GM12892 (cell line): ENCODE measurements around the gene DGKQ.

Experiments
- DNase-seq: peaks from one replicate; pipeline ENCODE4 v3.0.0; 2011; ENCODE audit not compliant: insufficient read length
- FAIRE-seq: peaks from 2 replicates; lab custom pipeline; 2011; peaks lifted over from hg19 to GRCh38; lab: Jason Lieb, UNC
- POLR2A ChIP-seq: IDR thresholded peaks from 2 replicates; pipeline ENCODE4 v1.6.1; 2011; ENCODE audit warnings: low read depth, low read length, control low read depth
- POLR2AphosphoS5 ChIP-seq: IDR thresholded peaks from 2 replicates; pipeline ENCODE4 v1.6.1; 2011; ENCODE audit warnings: low read depth, low read length, control low read depth
- TAF1 ChIP-seq: IDR thresholded peaks from 2 replicates; pipeline ENCODE4 v1.6.1; 2011; ENCODE audit warnings: low read depth, mild to moderate bottlenecking, control low read depth, low read length, borderline replicate concordance

DGKQ gene

DNA sequence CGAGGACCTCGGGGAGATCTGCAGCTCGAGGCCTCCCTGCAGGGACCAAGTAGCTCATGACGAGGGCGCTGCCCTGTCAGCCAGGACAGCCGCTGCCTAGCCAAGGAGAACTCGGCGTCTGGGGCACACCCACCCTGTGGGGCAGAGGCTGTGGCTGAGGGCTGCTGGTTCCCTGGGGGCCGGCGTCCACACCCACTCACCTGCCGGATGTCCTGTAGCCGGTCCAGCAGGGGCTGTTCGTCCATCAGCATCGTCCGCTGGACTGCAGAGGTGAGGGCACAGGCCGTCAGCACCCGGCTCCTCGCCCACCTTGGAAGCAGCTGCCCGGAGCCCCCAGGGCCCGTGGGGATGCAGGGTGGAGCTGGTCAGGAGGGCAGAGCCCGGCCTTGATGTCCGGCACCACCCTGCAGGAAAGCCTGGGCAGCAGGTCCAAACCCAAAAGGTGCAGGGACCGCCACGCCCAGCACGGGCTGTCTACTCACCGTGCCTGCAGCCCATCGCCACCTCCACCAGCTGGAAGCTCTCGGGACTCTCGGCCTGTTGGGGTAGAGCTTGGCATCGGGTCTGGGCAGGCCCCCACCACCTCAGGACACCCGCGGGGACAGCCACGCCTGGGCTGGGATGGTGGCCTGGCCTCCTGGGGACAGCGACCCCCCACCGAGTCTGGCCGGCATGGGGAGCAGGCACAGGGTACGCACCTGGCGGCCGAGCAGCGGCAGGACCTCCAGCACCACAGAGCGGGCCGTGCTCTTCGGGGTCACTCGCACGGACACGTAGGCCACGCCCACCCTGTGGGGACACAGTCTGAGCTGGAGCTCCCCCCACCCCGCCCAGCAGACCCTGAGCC is 6.9 kb downstream of the DGKQ start:
- TF ChIP-seq POLR2A = no peak
- no peak for TF ChIP-seq TAF1
- TF ChIP-seq POLR2AphosphoS5 = no peak
- FAIRE-seq (no peak), DNase-seq (no peak)

DNA sequence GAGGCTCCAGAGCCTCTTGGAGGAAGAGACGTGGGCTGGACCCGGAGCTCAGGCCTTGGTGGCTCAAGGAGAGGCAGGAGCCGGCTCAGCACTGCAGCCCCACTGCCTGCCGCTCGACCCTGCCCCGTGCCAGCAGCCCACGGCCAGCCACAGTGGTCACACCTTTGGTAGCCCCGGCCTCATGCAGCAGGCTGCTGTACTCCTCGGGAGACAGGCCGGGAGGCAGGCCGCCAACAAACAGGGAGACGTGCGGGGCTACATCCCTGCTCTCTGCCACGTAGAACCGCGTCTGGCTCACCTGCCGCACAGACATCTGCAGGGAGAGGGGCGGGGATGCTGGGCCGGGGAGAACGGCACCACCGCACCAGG is 7.6 kb downstream of the DGKQ start:
- FAIRE-seq (no peak), DNase-seq (no peak)
- TF ChIP-seq TAF1 = no peak
- TF ChIP-seq POLR2AphosphoS5 = no peak
- no peak for TF ChIP-seq POLR2A

- TF ChIP-seq POLR2A (no peak), TAF1 (no peak), POLR2AphosphoS5 (no peak)
- FAIRE-seq = no peak
- DNase-seq = no peak
Observed at GRCh38 chr4:965048-965765, 8.2 kb downstream of the DGKQ start.

GRCh38 chr4:964346-965025 is 8.9 kb downstream of the DGKQ start:
- no peak for TF ChIP-seq POLR2A
- no peak for TF ChIP-seq POLR2AphosphoS5
- no peak for TF ChIP-seq TAF1
- no peak for FAIRE-seq
- no peak for DNase-seq

GRCh38 chr4:963276-964225 is 9.8 kb downstream of the DGKQ start:
- FAIRE-seq = no peak

GRCh38 chr4:962231-963208 is 10.8 kb downstream of the DGKQ start:
- TF ChIP-seq POLR2A (no peak), POLR2AphosphoS5 (no peak), TAF1 (no peak)
- no peak for DNase-seq
- FAIRE-seq = no peak

More at GRCh38 chr4:963276-964225, 9.8 kb downstream of the DGKQ start:
- TF ChIP-seq POLR2A = no peak
- no peak for TF ChIP-seq TAF1
- TF ChIP-seq POLR2AphosphoS5 = no peak
- DNase-seq = no peak

DNA sequence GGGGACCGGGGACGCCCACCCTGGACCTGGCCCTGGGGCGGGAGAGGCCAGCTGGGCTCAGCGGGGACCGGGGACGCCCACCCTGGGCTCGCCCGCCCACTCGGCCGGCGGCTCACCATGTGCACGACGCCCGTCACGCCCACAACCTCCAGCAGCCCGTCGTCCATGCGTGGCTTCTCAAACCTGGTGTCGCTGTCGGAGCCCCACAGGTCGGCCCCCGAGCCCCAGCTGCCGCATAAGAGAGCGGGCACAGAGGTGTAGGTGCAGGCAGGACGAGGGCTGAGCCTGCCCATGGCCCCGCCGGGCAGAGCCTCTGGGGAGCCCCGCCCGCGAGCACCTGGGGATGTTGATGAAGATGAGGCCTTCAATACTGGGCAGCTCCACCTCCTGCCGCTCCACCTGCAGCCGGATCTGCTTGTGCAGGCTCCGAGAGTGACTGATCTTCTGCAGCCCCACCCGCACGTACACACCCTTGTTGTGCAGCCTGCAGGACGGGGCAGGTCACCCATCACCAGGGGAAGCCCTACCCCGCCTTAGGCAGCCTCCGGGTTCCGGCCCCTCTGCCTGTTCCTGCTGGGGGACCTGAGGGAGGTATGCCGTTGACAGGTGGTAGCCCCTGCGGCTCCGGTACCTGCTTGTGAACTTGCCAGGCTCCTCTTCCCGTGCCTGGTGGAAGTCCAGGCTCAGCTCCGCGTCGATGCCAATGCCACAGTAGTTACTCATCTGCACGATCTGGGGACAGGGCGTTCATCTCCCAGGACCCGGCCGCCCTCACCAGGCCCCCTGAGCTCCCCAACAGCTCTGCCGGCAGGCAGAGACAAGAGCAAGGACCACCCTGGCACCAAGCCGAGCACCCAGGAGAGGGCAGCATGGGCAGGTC is 11.8 kb downstream of the DGKQ start:
- no peak for DNase-seq
- FAIRE-seq = no peak
- no peak for TF ChIP-seq TAF1
- no peak for TF ChIP-seq POLR2AphosphoS5
- TF ChIP-seq POLR2A = no peak

GRCh38 chr4:960636-961350 is 12.6 kb downstream of the DGKQ start:
- TF ChIP-seq POLR2AphosphoS5 (no peak), POLR2A (no peak), TAF1 (no peak)
- no peak for DNase-seq
- FAIRE-seq = no peak
